Dermis microvascular lymphatic vessel endothelial cell (primary cell): ENCODE results near the gene SLC38A4. TPM values are rescaled to one million over a fixed set of nuclear protein-coding genes. Genes with fewer than 3 reads are reported as not detected.

Experiments
- DNase-seq, 2 donors: peaks; one replicate each; pipeline versions ENCODE4 v3.0.0 to v3.0.0-alpha.2; 2010; ENCODE audit warnings: low read depth in 2 of 2
- total RNA-seq: library from RNA; depleted of rRNA; stranded (reverse); fragments of >200 nt; gene quantifications from 2 replicates; pipeline ENCODE4 v1.2.1, GENCODE V29; 2014

The SLC38A4 gene
- total RNA-seq, 1 donor from 2014 or later = 2.3 TPM

GRCh38 chr12:46814143-46814542, 11.7 kb downstream of the SLC38A4 start:
- DNase-seq = no peak

- DNase-seq = no peak
These were observed 14.6 kb downstream of the SLC38A4 start for GRCh38 chr12:46811185-46811584.

GRCh38 chr12:46808955-46809697, 16.7 kb downstream of the SLC38A4 start:
- DNase-seq = no peak

GRCh38 chr12:46808317-46808716, 17.5 kb downstream of the SLC38A4 start:
- DNase-seq = no peak

- DNase-seq = no peak
These were observed 21.7 kb downstream of the SLC38A4 start for GRCh38 chr12:46804054-46804453.

GRCh38 chr12:46803517-46803916, 22.3 kb downstream of the SLC38A4 start:
- DNase-seq = no peak

- no peak for DNase-seq
These were observed 24.5 kb downstream of the SLC38A4 start for GRCh38 chr12:46801293-46801692.

GRCh38 chr12:46800160-46800559, 25.6 kb downstream of the SLC38A4 start:
- DNase-seq = no peak

- no peak for DNase-seq
These were observed 27.1 kb downstream of the SLC38A4 start for GRCh38 chr12:46798648-46799047.

- DNase-seq = no peak
These were observed 27.7 kb downstream of the SLC38A4 start for GRCh38 chr12:46798056-46798455.

- DNase-seq = no peak
These were observed 29.8 kb downstream of the SLC38A4 start for GRCh38 chr12:46795988-46796387.

GRCh38 chr12:46794593-46795190, 31.1 kb downstream of the SLC38A4 start:
- no peak for DNase-seq

GRCh38 chr12:46792925-46793324, 32.9 kb downstream of the SLC38A4 start:
- no peak for DNase-seq

- DNase-seq = no peak
These were observed 35.7 kb downstream of the SLC38A4 start for GRCh38 chr12:46790066-46790465.

GRCh38 chr12:46788072-46788887, 37.5 kb downstream of the SLC38A4 start:
- DNase-seq = peak; percentile 98 to 99

GRCh38 chr12:46787496-46788055, 38.2 kb downstream of the SLC38A4 start:
- no peak for DNase-seq

- peak in 1 of 2 donors; percentile 41 for DNase-seq
These were observed 39.0 kb downstream of the SLC38A4 start for GRCh38 chr12:46786774-46787173.

GRCh38 chr12:46785382-46785781, 40.4 kb downstream of the SLC38A4 start:
- DNase-seq = no peak

GRCh38 chr12:46783871-46784270, 41.9 kb downstream of the SLC38A4 start:
- DNase-seq = no peak

GRCh38 chr12:46779879-46780278, 45.9 kb downstream of the SLC38A4 start:
- no peak for DNase-seq

- DNase-seq = no peak
These were observed 46.7 kb downstream of the SLC38A4 start for GRCh38 chr12:46779063-46779462.

GRCh38 chr12:46778415-46778814, 47.4 kb downstream of the SLC38A4 start:
- no peak for DNase-seq
